DND-41 (cell line): ENCODE results near the gene CRACR2A.

Source experiments
- CTCF ChIP-seq: IDR thresholded peaks from 2 replicates; pipeline ENCODE4 v1.5.1; 2012; ENCODE audit warnings: borderline replicate concordance, low read length, moderate library complexity, mild to moderate bottlenecking; ENCODE audit not compliant: poor library complexity, severe bottlenecking; ENCODE audit errors: extremely low read depth
- EZH2 ChIP-seq: IDR thresholded peaks from 3 replicates; pipeline ENCODE4 v1.6.1; 2012; ENCODE audit warnings: borderline replicate concordance, low read depth, mild to moderate bottlenecking, moderate library complexity, low read length, inconsistent platforms; ENCODE audit not compliant: severe bottlenecking

DNA sequence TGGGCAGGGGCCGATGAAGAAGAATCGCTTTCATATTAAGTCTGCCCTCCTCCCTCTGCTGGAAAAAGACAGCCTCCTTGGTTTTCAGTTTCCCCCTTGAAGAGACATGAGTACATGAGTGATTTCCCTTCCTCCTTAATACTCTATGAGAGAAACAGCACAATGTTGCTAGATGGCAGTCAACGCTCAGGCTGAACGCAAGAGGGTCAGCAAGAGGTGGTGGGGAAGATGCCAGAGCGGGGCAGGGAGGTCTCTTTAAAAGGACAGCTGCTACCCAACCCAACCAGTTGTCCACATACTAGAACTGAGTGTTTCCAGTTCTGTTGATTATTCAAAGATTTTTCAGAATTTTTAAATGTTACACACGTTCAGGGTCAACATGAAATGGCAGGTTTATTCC, 22.8 kb downstream of the CRACR2A start:
- TF ChIP-seq EZH2 (no peak), CTCF (no peak)
